ENCODE data around the gene RERE. TPM values are rescaled to one million over a fixed set of nuclear protein-coding genes. Genes with fewer than 3 reads are reported as not detected.

The RERE gene
- total RNA-seq, 1 donor from 2014 or later, result 124 TPM

- Mint-ChIP-seq H3K4me3 (ENCODE audit: unreplicated experiment) (no peak overlapping the region), H3K9me3 (ENCODE audit: unreplicated experiment) (no peaks in the 10 kb centered on the region), H3K27ac (ENCODE audit: unreplicated experiment) (peak overlapping the region; percentile 47), H3K27me3 (ENCODE audit: low read depth, unreplicated experiment) (no peaks in the 10 kb centered on the region), H3K36me3 (ENCODE audit: low read depth, unreplicated experiment) (peaks cover 16% of the 10 kb centered on the region), H3K4me1 (ENCODE audit: low read depth, unreplicated experiment) (peaks cover 27% of the 10 kb centered on the region)
- no peak for DNase-seq (ENCODE audit: low read depth)
- TF ChIP-seq EZH2 (IDR thresholded peaks at IDR 0.05; ENCODE audit: insufficient read depth, low read length), result no peak
- no peak for FAIRE-seq
- Histone ChIP-seq H3K36me3 (ENCODE audit: insufficient read depth, low read length) (peaks cover 32% of the 10 kb centered on the region), H3K4me2 (ENCODE audit: low read length) (no peak overlapping the region), H2AFZ (ENCODE audit: low read depth, low read length) (no peak overlapping the region), H3K79me2 (ENCODE audit: insufficient read depth, low read length) (no peaks in the 10 kb centered on the region), H3K9me3 (ENCODE audit: insufficient read depth, low read depth, low read length) (no peaks in the 10 kb centered on the region), H3K4me3 (ENCODE audit: insufficient read depth, low read depth, low read length) (no peak overlapping the region), H3K27me3 (ENCODE audit: insufficient read depth, low read length) (no peaks in the 10 kb centered on the region), H3K27ac (ENCODE audit: low read depth, low read length) (no peak overlapping the region), H3K4me1 (ENCODE audit: insufficient read depth, low read length) (peaks cover 14% of the 10 kb centered on the region), H4K20me1 (ENCODE audit: insufficient read depth, low read length) (peaks cover 66% of the 10 kb centered on the region), H3K9ac (ENCODE audit: low read length) (no peak overlapping the region)
Observed at GRCh38 chr1:8856689-8857412, 39.4 kb upstream of the RERE start.

- Mint-ChIP-seq H3K4me3 (ENCODE audit: unreplicated experiment) (no peak overlapping the region), H3K4me1 (ENCODE audit: low read depth, unreplicated experiment) (peaks cover 15% of the 10 kb centered on the region), H3K27ac (ENCODE audit: unreplicated experiment) (no peak overlapping the region), H3K27me3 (ENCODE audit: low read depth, unreplicated experiment) (no peaks in the 10 kb centered on the region), H3K9me3 (ENCODE audit: unreplicated experiment) (no peaks in the 10 kb centered on the region), H3K36me3 (ENCODE audit: low read depth, unreplicated experiment) (peaks cover 4% of the 10 kb centered on the region)
- TF ChIP-seq CTCF (IDR thresholded peaks at IDR 0.05; ENCODE audit: insufficient read depth, low read depth, low read length), result no peak
- DNase-seq (ENCODE audit: low read depth), result no peak
- Histone ChIP-seq H3K4me2 (ENCODE audit: low read length) (no peak overlapping the region), H3K4me1 (ENCODE audit: insufficient read depth, low read length) (peaks cover 13% of the 10 kb centered on the region), H3K79me2 (ENCODE audit: insufficient read depth, low read length) (no peaks in the 10 kb centered on the region), H4K20me1 (ENCODE audit: insufficient read depth, low read length) (peaks cover 40% of the 10 kb centered on the region), H2AFZ (ENCODE audit: low read depth, low read length) (no peak overlapping the region), H3K27me3 (ENCODE audit: insufficient read depth, low read length) (peaks cover 3% of the 10 kb centered on the region), H3K36me3 (ENCODE audit: insufficient read depth, low read length) (peaks cover 10% of the 10 kb centered on the region), H3K9me3 (ENCODE audit: insufficient read depth, low read depth, low read length) (no peaks in the 10 kb centered on the region), H3K4me3 (ENCODE audit: insufficient read depth, low read depth, low read length) (no peak overlapping the region), H3K27ac (ENCODE audit: low read depth, low read length) (no peak overlapping the region), H3K9ac (ENCODE audit: low read length) (no peak overlapping the region)
- FAIRE-seq, result no peak
Observed at GRCh38 chr1:8854240-8854639, 36.8 kb upstream of the RERE start.

GRCh38 chr1:8851060-8851459 lies 33.6 kb upstream of the RERE start:
- no peaks in the 10 kb centered on the region for H3K36me3 Mint-ChIP-seq (ENCODE audit: low read depth, unreplicated experiment)
- no peak overlapping the region for H3K9ac ChIP-seq (ENCODE audit: low read length)
- H3K4me1 ChIP-seq (ENCODE audit: insufficient read depth, low read length), result no peaks in the 10 kb centered on the region
- peaks cover 3% of the 10 kb centered on the region for H3K27me3 Mint-ChIP-seq (ENCODE audit: low read depth, unreplicated experiment)
- H3K27ac Mint-ChIP-seq (ENCODE audit: unreplicated experiment), result no peak overlapping the region
- H3K4me1 Mint-ChIP-seq (ENCODE audit: low read depth, unreplicated experiment), result no peaks in the 10 kb centered on the region
- no peaks in the 10 kb centered on the region for H3K9me3 ChIP-seq (ENCODE audit: insufficient read depth, low read depth, low read length)
- H3K36me3 ChIP-seq (ENCODE audit: insufficient read depth, low read length), result no peaks in the 10 kb centered on the region
- DNase-seq (ENCODE audit: low read depth), result no peak
- no peak overlapping the region for H3K4me3 ChIP-seq (ENCODE audit: insufficient read depth, low read depth, low read length)
- H3K9me3 Mint-ChIP-seq (ENCODE audit: unreplicated experiment), result no peaks in the 10 kb centered on the region
- H3K27ac ChIP-seq (ENCODE audit: low read depth, low read length), result no peak overlapping the region
- no peak for TF ChIP-seq CTCF (IDR thresholded peaks at IDR 0.05; ENCODE audit: insufficient read depth, low read depth, low read length)
- no peak for TF ChIP-seq EZH2 (IDR thresholded peaks at IDR 0.05; ENCODE audit: insufficient read depth, low read length)
- H3K4me3 Mint-ChIP-seq (ENCODE audit: unreplicated experiment), result no peak overlapping the region
- H2AFZ ChIP-seq (ENCODE audit: low read depth, low read length), result no peak overlapping the region
- H3K4me2 ChIP-seq (ENCODE audit: low read length), result no peak overlapping the region
- no peaks in the 10 kb centered on the region for H3K79me2 ChIP-seq (ENCODE audit: insufficient read depth, low read length)
- no peak for FAIRE-seq
- peaks cover 6% of the 10 kb centered on the region for H3K27me3 ChIP-seq (ENCODE audit: insufficient read depth, low read length)
- peaks cover 8% of the 10 kb centered on the region for H4K20me1 ChIP-seq (ENCODE audit: insufficient read depth, low read length)
